ENCODE data around the gene ITPRIP. TPM values are rescaled to one million over a fixed set of nuclear protein-coding genes. Genes with fewer than 3 reads are reported as not detected.
A peak's percentile ranks its signal among the peaks of the same experiment; 100 is the strongest.

The ITPRIP gene
- total RNA-seq, 4 donors from 2014 or later: 22.6 to 58.2 (median 39.9) TPM

DNA sequence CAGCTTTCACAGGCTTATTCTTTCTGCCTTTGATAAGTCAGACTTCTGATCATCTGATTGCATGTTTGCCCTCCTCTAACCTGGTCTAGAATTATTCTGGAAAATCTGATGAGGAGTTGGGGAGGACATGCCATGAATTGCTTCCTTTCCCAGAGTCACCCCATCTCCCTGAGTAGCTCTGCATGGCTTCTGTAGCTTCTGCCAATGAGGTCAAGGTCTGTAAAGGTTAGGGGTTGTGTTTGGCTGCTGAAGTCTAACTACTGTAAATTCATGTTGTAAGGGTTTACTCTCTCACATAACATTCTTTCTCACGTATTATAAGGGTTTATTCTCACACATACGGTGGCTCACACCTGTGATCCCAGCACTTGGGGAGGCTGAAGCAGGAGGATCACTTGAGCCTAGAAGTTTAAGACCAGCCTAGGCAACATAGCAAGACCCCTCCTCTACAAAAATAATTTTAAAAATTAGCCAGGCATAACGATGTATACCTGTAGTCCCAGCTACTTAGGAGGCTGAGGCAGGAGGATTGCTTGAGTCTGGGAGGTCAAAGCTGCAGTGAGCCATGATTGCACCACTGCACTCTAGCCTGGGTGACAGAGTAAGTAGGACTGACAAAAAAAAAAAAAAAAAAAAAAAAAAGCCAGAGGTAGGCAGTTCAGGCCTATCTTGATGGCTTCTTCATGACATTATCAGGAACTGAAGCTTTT lies 58.6 kb downstream of the ITPRIP start:
- TF ChIP-seq, protein P1, sequence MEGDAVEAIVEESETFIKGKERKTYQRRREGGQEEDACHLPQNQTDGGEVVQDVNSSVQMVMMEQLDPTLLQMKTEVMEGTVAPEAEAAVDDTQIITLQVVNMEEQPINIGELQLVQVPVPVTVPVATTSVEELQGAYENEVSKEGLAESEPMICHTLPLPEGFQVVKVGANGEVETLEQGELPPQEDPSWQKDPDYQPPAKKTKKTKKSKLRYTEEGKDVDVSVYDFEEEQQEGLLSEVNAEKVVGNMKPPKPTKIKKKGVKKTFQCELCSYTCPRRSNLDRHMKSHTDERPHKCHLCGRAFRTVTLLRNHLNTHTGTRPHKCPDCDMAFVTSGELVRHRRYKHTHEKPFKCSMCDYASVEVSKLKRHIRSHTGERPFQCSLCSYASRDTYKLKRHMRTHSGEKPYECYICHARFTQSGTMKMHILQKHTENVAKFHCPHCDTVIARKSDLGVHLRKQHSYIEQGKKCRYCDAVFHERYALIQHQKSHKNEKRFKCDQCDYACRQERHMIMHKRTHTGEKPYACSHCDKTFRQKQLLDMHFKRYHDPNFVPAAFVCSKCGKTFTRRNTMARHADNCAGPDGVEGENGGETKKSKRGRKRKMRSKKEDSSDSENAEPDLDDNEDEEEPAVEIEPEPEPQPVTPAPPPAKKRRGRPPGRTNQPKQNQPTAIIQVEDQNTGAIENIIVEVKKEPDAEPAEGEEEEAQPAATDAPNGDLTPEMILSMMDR (IDR thresholded peaks at IDR 0.05): no peak
- TF ChIP-seq POLR2A (IDR thresholded peaks at IDR 0.05) (no peak), EP300 (IDR thresholded peaks at IDR 0.05) (no peak)
- H3K4me3 ChIP-seq: no peak overlapping the region
- no peaks in the 10 kb centered on the region for H3K9me3 ChIP-seq
- H3K36me3 ChIP-seq: no peaks in the 10 kb centered on the region
- no peak for DNase-seq (ENCODE audit: low spot score in 2 of 2)
- peaks cover 0 to 4% (median 0%) of the 10 kb centered on the region in 4 donors for H3K4me1 ChIP-seq
- H3K27ac ChIP-seq: no peak overlapping the region
- H3K27me3 ChIP-seq: peaks cover 0 to 13% of the 10 kb centered on the region in 2 donors
- WGBS, 2 donors: 92 to 94% methylated on average over 3 of the region's 3 CpGs

GRCh38 chr10:104277785-104278184 lies 60.5 kb downstream of the ITPRIP start:
- TF ChIP-seq EP300 (IDR thresholded peaks at IDR 0.05) (no peak), POLR2A (IDR thresholded peaks at IDR 0.05) (no peak)
- TF ChIP-seq, protein P1 (IDR thresholded peaks at IDR 0.05): no peak
- Histone ChIP-seq H3K4me1 (peaks cover 0 to 9% (median 0%) of the 10 kb centered on the region in 4 donors), H3K27ac (no peak overlapping the region), H3K36me3 (no peaks in the 10 kb centered on the region), H3K4me3 (no peak overlapping the region), H3K27me3 (peaks cover 0 to 15% of the 10 kb centered on the region in 2 donors), H3K9me3 (no peaks in the 10 kb centered on the region)
- no peak for DNase-seq (ENCODE audit: low spot score in 2 of 2)
- WGBS, 2 donors: 83 to 89% methylated on average over 2 of the region's 2 CpGs

- no peaks in the 10 kb centered on the region for H3K9me3 ChIP-seq
- H3K4me3 ChIP-seq: no peak overlapping the region
- peaks cover 0 to 15% of the 10 kb centered on the region in 2 donors for H3K27me3 ChIP-seq
- H3K36me3 ChIP-seq: no peaks in the 10 kb centered on the region
- H3K4me1 ChIP-seq: peaks cover 0 to 9% (median 0%) of the 10 kb centered on the region in 4 donors
- 86 to 87% methylated on average over 1 of the region's 1 CpG for WGBS, 2 donors
- no peak for DNase-seq (ENCODE audit: low spot score in 2 of 2)
- no peak for TF ChIP-seq POLR2A (IDR thresholded peaks at IDR 0.05)
- TF ChIP-seq, protein P1 (IDR thresholded peaks at IDR 0.05): no peak
- TF ChIP-seq EP300 (IDR thresholded peaks at IDR 0.05): no peak
- no peak overlapping the region for H3K27ac ChIP-seq
Observed at GRCh38 chr10:104276192-104276591, 62.1 kb downstream of the ITPRIP start.

DNA sequence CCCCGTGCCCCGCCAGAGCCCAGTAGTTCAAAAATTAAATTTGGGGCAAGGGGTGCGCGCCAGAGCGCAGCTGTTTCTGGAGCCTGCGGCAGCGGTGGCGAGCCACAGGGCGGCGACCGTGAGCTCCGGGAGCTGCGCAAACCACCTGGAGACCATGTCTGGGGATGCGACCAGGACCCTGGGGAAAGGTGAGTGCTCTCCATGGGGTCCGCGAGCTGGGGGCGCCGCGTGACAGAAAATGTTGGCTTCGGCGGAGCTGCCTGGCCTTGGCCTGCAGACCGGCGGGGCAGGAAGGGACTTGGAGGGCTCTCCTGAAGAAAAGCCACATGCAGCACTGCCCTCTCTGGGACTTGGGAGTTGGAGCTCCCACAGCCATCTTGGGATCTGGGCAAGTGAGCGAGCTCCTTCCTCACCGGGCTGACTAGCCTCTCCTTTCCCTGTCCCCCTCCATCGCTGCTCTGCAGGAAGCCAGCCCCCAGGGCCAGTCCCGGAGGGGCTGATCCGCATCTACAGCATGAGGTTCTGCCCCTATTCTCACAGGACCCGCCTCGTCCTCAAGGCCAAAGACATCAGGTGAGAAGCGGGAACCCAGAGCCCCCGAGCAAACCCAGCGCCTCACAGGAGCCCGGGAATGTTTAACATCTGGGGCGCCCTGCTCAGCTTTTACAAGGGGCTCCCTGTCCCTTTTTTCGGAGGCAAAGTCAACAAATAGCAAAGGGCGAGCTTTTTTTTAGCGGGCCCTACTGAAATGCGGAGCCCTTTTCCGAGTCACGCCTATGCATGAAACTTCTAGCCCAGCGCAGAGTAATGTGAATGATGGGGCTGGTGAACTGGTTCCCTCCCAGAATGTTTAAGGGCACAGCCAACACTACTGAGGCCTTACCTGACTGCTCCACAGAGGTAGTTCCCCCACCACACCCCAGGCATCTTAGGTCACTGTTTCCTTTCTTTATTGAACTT lies 63.2 kb downstream of the ITPRIP start:
- Histone ChIP-seq H3K36me3 (no peaks in the 10 kb centered on the region), H3K27ac (no peak overlapping the region), H3K4me3 (peak overlapping the region; percentile 9 to 37 (median 20)), H3K27me3 (peaks cover 0 to 15% of the 10 kb centered on the region in 2 donors), H3K4me1 (peaks cover 0 to 9% (median 0%) of the 10 kb centered on the region in 4 donors), H3K9me3 (no peaks in the 10 kb centered on the region)
- DNase-seq (ENCODE audit: low spot score in 2 of 2): no peak
- TF ChIP-seq, protein P1 (IDR thresholded peaks at IDR 0.05): peak; percentile 59 to 85 (median 77)
- no peak for TF ChIP-seq EP300 (IDR thresholded peaks at IDR 0.05)
- WGBS, 2 donors: 27 to 31% methylated on average over 29 to 39 of the region's 42 CpGs

Data from tibial nerve (tissue), 4 donors.